Vagina (tissue), 2 donors: ENCODE results near the gene CEP85. TPM values are rescaled to one million over a fixed set of nuclear protein-coding genes. Genes with fewer than 3 reads are reported as not detected.

ENCODE experiments used
- DNase-seq, 2 donors: peaks; one replicate each; pipeline ENCODE4 v3.0.0-alpha.2; 2017; ENCODE audit errors: extremely low spot score in 2 of 2
- H3K27ac ChIP-seq: fragments of 200-600 bp; sonication (generic); one replicate; pipeline ENCODE4 v1.5.1; 2019
- H3K27me3 ChIP-seq: fragments of 200-600 bp; sonication (generic); one replicate; pipeline ENCODE4 v1.5.1; 2019
- H3K36me3 ChIP-seq, 2 donors: fragments of 200-600 bp; sonication (generic); one replicate each; pipeline ENCODE4 v1.5.1; 2017 to 2019
- H3K4me1 ChIP-seq: fragments of 200-600 bp; sonication (generic); one replicate; pipeline ENCODE4 v1.5.1; 2019
- H3K4me3 ChIP-seq, 2 donors: fragments of 200-600 bp; sonication (generic); 1 replicate in 1 of 2; 2 replicates in 1 of 2; pipeline ENCODE4 v1.5.1; 2016 to 2019
- H3K9me3 ChIP-seq: fragments of 200-600 bp; sonication (generic); one replicate; pipeline ENCODE4 v1.5.1; 2019
- POLR2A ChIP-seq, 2 donors: fragments of 450-650 bp; IDR thresholded peaks; one replicate each; pipeline ENCODE4 v1.6.1; 2017; ENCODE audit warnings: antibody characterized with exemption in 2 of 2, mild to moderate bottlenecking in 2 of 2, moderate library complexity in 2 of 2
- POLR2AphosphoS5 ChIP-seq, 2 donors: sonication (generic); formaldehyde crosslinking; IDR thresholded peaks; one replicate each; pipeline ENCODE4 v1.9.0; 2017; ENCODE audit warnings: antibody characterized with exemption in 2 of 2, mild to moderate bottlenecking in 2 of 2, low read depth in 1 of 2; ENCODE audit not compliant: insufficient read depth in 1 of 2
- intact Hi-C: fragments of 100-400 bp; cut with DNase I; formaldehyde crosslinking; loops from one replicate; pipeline ENCODE4 v1.15.1; 2023
- total RNA-seq: library from RNA; depleted of rRNA; stranded (reverse); fragments of >200 nt; gene quantifications from one replicate; pipeline ENCODE4 v1.2.3, GENCODE V29; 2016
- TF ChIP-seq, protein P1 (sequence below), 3 experiments: fragments of 450-650 bp in 2 of 3; fragments of 200-600 bp in 1 of 3; sonication (generic) in 1 of 3; IDR thresholded peaks; one replicate each; pipeline ENCODE4 v1.5.1; 2017 to 2019; ENCODE audit warnings: antibody characterized with exemption in 3 of 3, mild to moderate bottlenecking in 2 of 3, moderate library complexity in 2 of 3

Gene CEP85
- total RNA-seq, 1 donor from 2014 or later: 9.1 TPM

DNA sequence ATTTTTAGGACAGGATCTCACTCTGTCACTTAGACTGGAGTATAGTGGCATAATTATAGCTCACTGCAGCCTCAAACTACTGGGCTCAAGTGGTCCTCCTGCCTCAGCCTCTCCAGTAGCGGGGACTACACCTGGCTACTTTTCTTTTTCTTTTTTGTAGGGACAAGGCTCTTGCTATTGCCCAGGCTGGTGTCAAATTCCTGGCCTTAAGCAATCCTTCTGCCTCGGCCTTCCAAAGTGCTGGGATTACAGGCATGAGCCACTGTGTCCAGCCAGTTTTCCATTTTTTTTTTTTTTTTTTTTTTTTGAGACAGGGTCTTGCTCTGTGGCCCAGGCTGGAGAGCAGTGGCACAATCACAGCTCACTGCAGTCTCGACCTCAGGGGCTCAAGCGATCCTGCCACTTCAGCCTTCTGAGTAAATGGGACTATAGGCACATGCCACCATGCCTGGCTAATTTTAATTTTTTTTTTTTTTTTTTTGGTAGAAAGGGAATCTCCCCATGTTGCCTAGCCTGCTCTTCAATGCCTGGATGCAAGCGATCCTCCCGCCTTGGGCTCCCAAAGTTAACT lies 20.6 kb upstream of the CEP85 start:
- Histone ChIP-seq H3K9me3 (no peaks in the 10 kb centered on the region), H3K36me3 (no peaks in the 10 kb centered on the region), H3K4me3 (no peak overlapping the region), H3K27ac (no peak overlapping the region), H3K27me3 (no peaks in the 10 kb centered on the region), H3K4me1 (no peaks in the 10 kb centered on the region)
- TF ChIP-seq POLR2AphosphoS5 (IDR thresholded peaks at IDR 0.05; ENCODE audit: insufficient read depth in 1 of 2, low read depth in 1 of 2) (no peak), POLR2A (IDR thresholded peaks at IDR 0.05) (no peak)
- TF ChIP-seq, protein P1, sequence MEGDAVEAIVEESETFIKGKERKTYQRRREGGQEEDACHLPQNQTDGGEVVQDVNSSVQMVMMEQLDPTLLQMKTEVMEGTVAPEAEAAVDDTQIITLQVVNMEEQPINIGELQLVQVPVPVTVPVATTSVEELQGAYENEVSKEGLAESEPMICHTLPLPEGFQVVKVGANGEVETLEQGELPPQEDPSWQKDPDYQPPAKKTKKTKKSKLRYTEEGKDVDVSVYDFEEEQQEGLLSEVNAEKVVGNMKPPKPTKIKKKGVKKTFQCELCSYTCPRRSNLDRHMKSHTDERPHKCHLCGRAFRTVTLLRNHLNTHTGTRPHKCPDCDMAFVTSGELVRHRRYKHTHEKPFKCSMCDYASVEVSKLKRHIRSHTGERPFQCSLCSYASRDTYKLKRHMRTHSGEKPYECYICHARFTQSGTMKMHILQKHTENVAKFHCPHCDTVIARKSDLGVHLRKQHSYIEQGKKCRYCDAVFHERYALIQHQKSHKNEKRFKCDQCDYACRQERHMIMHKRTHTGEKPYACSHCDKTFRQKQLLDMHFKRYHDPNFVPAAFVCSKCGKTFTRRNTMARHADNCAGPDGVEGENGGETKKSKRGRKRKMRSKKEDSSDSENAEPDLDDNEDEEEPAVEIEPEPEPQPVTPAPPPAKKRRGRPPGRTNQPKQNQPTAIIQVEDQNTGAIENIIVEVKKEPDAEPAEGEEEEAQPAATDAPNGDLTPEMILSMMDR (IDR thresholded peaks at IDR 0.05): no peak
- intact Hi-C loops: no loop called here
- no peak for DNase-seq

DNA sequence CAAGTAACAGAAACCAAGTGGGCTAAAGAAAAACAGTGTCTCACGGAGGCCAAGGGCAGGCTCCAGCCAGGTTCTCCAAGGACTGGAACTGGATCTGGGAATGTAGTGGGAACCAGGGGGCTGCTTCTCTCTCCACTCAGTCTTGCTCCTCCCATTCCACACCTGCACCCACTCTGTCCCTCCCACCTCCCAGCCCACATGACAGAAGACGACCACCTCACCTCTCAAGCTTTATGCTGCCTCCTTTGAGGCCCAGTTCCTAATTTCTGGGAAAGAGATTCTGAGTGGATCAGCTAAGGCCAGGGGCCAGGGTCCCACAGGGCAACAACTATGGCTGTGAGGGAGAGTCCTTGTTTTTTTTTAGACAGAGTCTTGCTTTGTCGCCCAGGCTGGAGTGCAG lies 18.8 kb upstream of the CEP85 start:
- H3K4me3 ChIP-seq: no peak overlapping the region
- no peaks in the 10 kb centered on the region for H3K9me3 ChIP-seq
- H3K27ac ChIP-seq: no peak overlapping the region
- TF ChIP-seq, protein P1 (IDR thresholded peaks at IDR 0.05): no peak
- no peak for TF ChIP-seq POLR2A (IDR thresholded peaks at IDR 0.05)
- no peak for TF ChIP-seq POLR2AphosphoS5 (IDR thresholded peaks at IDR 0.05; ENCODE audit: insufficient read depth in 1 of 2, low read depth in 1 of 2)
- intact Hi-C loops: no loop called here
- no peak for DNase-seq
- no peaks in the 10 kb centered on the region for H3K36me3 ChIP-seq
- H3K4me1 ChIP-seq: no peaks in the 10 kb centered on the region
- no peaks in the 10 kb centered on the region for H3K27me3 ChIP-seq

DNA sequence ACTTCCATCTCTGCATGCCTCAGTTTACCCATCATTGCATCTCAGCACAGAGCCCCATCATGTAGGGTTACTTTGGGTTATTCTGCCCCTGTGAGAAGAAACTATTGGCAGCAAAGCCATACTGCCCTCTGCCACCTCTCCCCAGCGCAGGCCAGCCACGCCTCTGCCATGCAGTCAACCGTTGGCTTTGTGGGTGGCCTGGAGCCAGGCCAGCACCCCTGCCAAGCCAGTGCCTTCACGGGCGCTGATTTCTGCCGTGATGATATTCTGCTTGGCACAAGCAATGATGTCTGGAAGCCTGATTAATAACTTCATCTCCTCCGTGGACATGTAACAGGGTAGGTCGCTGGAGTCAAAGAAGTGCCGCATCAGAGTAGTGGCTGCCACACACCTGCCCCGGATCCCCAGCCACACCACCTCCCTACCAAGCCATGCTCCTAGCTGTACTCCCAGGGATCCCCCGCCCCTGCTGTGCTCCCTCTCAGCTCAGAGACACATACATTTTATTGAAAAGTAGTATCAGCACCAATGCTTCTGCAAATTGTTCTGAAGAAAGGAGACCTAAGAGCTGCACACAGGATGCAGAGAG lies 15.0 kb upstream of the CEP85 start:
- H3K27me3 ChIP-seq: no peaks in the 10 kb centered on the region
- TF ChIP-seq POLR2A (IDR thresholded peaks at IDR 0.05): no peak
- no peak for TF ChIP-seq POLR2AphosphoS5 (IDR thresholded peaks at IDR 0.05; ENCODE audit: insufficient read depth in 1 of 2, low read depth in 1 of 2)
- TF ChIP-seq, protein P1 (IDR thresholded peaks at IDR 0.05): no peak
- no peaks in the 10 kb centered on the region for H3K9me3 ChIP-seq
- H3K4me1 ChIP-seq: no peaks in the 10 kb centered on the region
- intact Hi-C loops: no loop called here
- H3K36me3 ChIP-seq: no peaks in the 10 kb centered on the region
- DNase-seq: no peak
- H3K27ac ChIP-seq: no peak overlapping the region
- H3K4me3 ChIP-seq: no peak overlapping the region

DNA sequence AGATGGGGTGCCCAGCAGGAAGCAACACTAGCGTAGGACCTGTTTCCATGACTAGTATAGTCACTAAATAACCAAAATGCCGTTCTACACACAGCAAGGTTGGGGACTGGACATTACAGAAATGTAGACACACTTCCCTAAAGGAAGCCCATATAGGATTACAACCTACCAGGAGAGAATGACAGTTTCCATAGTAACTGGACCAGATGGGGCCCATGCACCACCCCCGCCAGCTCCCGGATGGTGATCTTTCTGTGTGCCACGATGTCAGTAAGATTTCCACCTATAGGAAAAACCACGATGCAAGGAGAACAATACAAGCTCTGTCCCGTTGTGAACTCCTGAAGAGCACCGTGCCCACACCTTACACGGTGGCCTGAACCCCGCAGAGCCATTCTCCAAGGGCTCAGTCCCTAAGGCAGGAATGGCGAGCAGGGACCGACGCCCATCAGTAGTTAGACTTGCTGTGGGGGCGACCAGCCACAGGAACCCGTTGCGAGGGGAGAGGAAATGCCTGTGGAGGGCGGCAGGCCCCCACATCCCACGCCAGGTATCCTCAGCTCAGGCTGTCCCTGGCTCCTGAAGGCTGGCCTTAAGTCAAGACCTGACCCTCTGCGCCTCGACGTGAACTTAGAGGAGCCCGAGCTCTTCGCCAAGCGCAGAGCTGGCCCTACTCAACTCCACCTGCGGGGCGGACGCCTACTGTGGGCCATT lies 13.6 kb upstream of the CEP85 start:
- Histone ChIP-seq H3K9me3 (no peaks in the 10 kb centered on the region), H3K36me3 (no peaks in the 10 kb centered on the region), H3K4me1 (peaks cover 7% of the 10 kb centered on the region), H3K27me3 (no peaks in the 10 kb centered on the region), H3K4me3 (no peak overlapping the region), H3K27ac (no peak overlapping the region)
- no peak for DNase-seq
- intact Hi-C loops: no loop called here
- no peak for TF ChIP-seq POLR2AphosphoS5 (IDR thresholded peaks at IDR 0.05; ENCODE audit: insufficient read depth in 1 of 2, low read depth in 1 of 2)

DNA sequence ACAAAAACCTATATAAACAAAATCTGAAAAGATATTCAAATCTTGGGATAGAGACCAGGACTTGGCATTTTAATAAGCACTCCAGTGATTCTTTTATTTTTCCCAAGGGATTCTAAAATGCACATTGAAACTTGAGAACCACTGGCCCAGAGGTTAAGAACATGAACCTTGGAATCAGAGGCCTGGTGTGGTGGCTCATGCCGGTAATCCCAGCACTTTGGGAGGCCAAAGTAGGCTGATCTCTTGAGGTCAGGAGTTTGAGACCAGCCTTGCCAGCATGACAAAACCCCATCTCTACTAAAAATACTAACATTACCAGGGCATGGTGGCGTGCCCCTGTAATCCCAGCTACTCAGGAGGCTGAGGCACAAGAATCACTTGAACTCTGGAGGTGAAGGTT lies 12.9 kb upstream of the CEP85 start:
- intact Hi-C loops: no loop called here
- TF ChIP-seq, protein P1 (IDR thresholded peaks at IDR 0.05): no peak
- TF ChIP-seq POLR2A (IDR thresholded peaks at IDR 0.05) (no peak), POLR2AphosphoS5 (IDR thresholded peaks at IDR 0.05; ENCODE audit: insufficient read depth in 1 of 2, low read depth in 1 of 2) (no peak)
- DNase-seq: no peak
- Histone ChIP-seq H3K9me3 (no peaks in the 10 kb centered on the region), H3K4me3 (no peak overlapping the region), H3K27me3 (no peaks in the 10 kb centered on the region), H3K27ac (no peak overlapping the region), H3K36me3 (no peaks in the 10 kb centered on the region), H3K4me1 (peaks cover 14% of the 10 kb centered on the region)
